Measurements from ENCODE around the gene EIF3A. TPM values are rescaled to one million over a fixed set of nuclear protein-coding genes. Genes with fewer than 3 reads are reported as not detected.
"Not testable (repeated sequence)": the region's sequence is repeated elsewhere in the genome, so short reads cannot be mapped to it uniquely, and the experiment has no call there.

EIF3A gene
- total and polyA plus RNA-seq, 7 experiments from 2014 or later = 40.5 to 137 (median 90.9) TPM

GRCh38 chr10:119030421-119031250, 50.0 kb downstream of the EIF3A start:
- peak; percentile 14 to 59 (median 29) for DNase-seq
- intact Hi-C loops (cut with micrococcal nuclease) = loop anchor here (1.0 to 2.0 kb wide), 5 partner anchors 50 to 696 kb away; partner anchors contain the start of genes CACUL1 (in 2 of the 2), EIF3A (in 1 of the 2), INPP5F (in 1 of the 2) and SFXN4 (in 1 of the 2)

GRCh38 chr10:119029613-119030420, 50.8 kb downstream of the EIF3A start, which contains the start of gene NANOS1:
TSS of gene NANOS1 (plus strand) at chr10:119029714. CDS start at chr10:119029802, 88 bp downstream.
- Histone ChIP-seq H3K27ac (ENCODE audit: low read depth, low read length) (no peak within 1 kb of the TSS), H3K4me3 (ENCODE audit: low read length) (peak within 1 kb of the TSS; percentile 43), H3K9me3 (ENCODE audit: control insufficient read depth in 2 of 3, low read length in 3 of 3) (no peaks in the 10 kb centered on the region), H3K4me1 (ENCODE audit: control insufficient read depth in 2 of 2, insufficient read depth in 2 of 2, low read length in 2 of 2) (no peaks in the 10 kb centered on the region), H3K36me3 (ENCODE audit: control insufficient read depth in 2 of 3, insufficient read depth in 3 of 3, low read length in 3 of 3) (peaks cover 0 to 12% (median 6%) of the 10 kb centered on the region in 3 experiments), H3K27me3 (ENCODE audit: control insufficient read depth in 2 of 2, insufficient read depth in 2 of 2, low read length in 2 of 2) (no peaks in the 10 kb centered on the region)
- Mint-ChIP-seq H3K4me1 (peaks cover 8 to 24% (median 12%) of the 10 kb centered on the region in 7 donors), H3K4me3 (peak within 1 kb of the TSS; percentile 69 to 87 (median 78)), H3K27me3 (peaks cover 0 to 12% (median 0%) of the 10 kb centered on the region in 5 donors), H3K9me3 (no peaks in the 10 kb centered on the region), H3K36me3 (peaks cover 4 to 13% (median 9%) of the 10 kb centered on the region in 5 donors), H3K27ac (peak within 1 kb of the TSS in 3 of 9 donors; percentile 17 to 65 (median 55))
- intact Hi-C loops (cut with micrococcal nuclease) = loop anchor here (1.0 to 5.0 kb wide), 7 partner anchors 51 to 843 kb away; partner anchors contain the start of genes CACUL1 (in 2 of the 2), EIF3A (in 1 of the 2), INPP5F (in 1 of the 2) and MCMBP (in 1 of the 2)
- ChIA-PET CTCF (interaction anchor here (0.6 kb wide), 1 partner anchor 118 kb away, joined by 3 read pairs; no protein-coding TSS in a partner anchor), POLR2A (interaction anchor here (0.6 to 1.6 kb wide), 3 partner anchors 50 to 565 kb away, joined by 3 to 5 read pairs (median 3); partner anchors contain the start of gene EIF3A)
- DNase-seq = peak in 6 of 9 donors; percentile 10 to 52 (median 16)
- ATAC-seq = peak; percentile 21

More at GRCh38 chr10:119030421-119031250, 50.0 kb downstream of the EIF3A start:
- CTCF ChIA-PET = no interaction called here
- H3K9me3 Mint-ChIP-seq = no peaks in the 10 kb centered on the region
- H3K27me3 Mint-ChIP-seq = peaks cover 0 to 12% (median 0%) of the 10 kb centered on the region in 5 donors
- peaks cover 0 to 12% (median 6%) of the 10 kb centered on the region in 3 experiments for H3K36me3 ChIP-seq (ENCODE audit: control insufficient read depth in 2 of 3, insufficient read depth in 3 of 3, low read length in 3 of 3)
- H3K27me3 ChIP-seq (ENCODE audit: control insufficient read depth in 2 of 2, insufficient read depth in 2 of 2, low read length in 2 of 2) = no peaks in the 10 kb centered on the region
- no peak overlapping the region for H3K27ac ChIP-seq (ENCODE audit: low read depth, low read length)
- POLR2A ChIA-PET = interaction anchor here (0.6 to 1.6 kb wide), 3 partner anchors 23 to 476 kb away, joined by 3 to 5 read pairs (median 4); partner anchors contain the start of gene EIF3A
- H3K4me1 Mint-ChIP-seq = peaks cover 8 to 24% (median 12%) of the 10 kb centered on the region in 7 donors
- no peaks in the 10 kb centered on the region for H3K9me3 ChIP-seq (ENCODE audit: control insufficient read depth in 2 of 3, low read length in 3 of 3)
- peak overlapping the region in 2 of 9 donors; percentile 62 to 72 for H3K27ac Mint-ChIP-seq
- H3K4me3 ChIP-seq (ENCODE audit: low read length) = peak overlapping the region; percentile 5
- ATAC-seq = peak; percentile 67
- no peaks in the 10 kb centered on the region for H3K4me1 ChIP-seq (ENCODE audit: control insufficient read depth in 2 of 2, insufficient read depth in 2 of 2, low read length in 2 of 2)
- peaks cover 4 to 13% (median 9%) of the 10 kb centered on the region in 5 donors for H3K36me3 Mint-ChIP-seq
- H3K4me3 Mint-ChIP-seq = peak overlapping the region; percentile 65 to 84 (median 76)

- Histone ChIP-seq H3K36me3 (ENCODE audit: control insufficient read depth in 2 of 3, insufficient read depth in 3 of 3, low read length in 3 of 3) (peaks cover 0 to 4% (median 4%) of the 10 kb centered on the region in 3 experiments), H3K9me3 (ENCODE audit: control insufficient read depth in 2 of 3, low read length in 3 of 3) (no peaks in the 10 kb centered on the region), H3K4me1 (ENCODE audit: control insufficient read depth in 2 of 2, insufficient read depth in 2 of 2, low read length in 2 of 2) (no peaks in the 10 kb centered on the region), H3K4me3 (ENCODE audit: low read length) (peak overlapping the region; percentile 43), H3K27me3 (ENCODE audit: control insufficient read depth in 2 of 2, insufficient read depth in 2 of 2, low read length in 2 of 2) (no peaks in the 10 kb centered on the region), H3K27ac (ENCODE audit: low read depth, low read length) (no peak overlapping the region)
- POLR2A ChIA-PET = interaction anchor here (0.5 to 0.6 kb wide), 2 partner anchors 368 to 566 kb away, joined by 3 to 5 read pairs; no protein-coding TSS in a partner anchor
- intact Hi-C loops (cut with micrococcal nuclease) = loop anchor here (2.0 to 5.0 kb wide), 2 partner anchors 462 to 844 kb away; partner anchors contain the start of gene MCMBP (in 1 of the 2)
- H3K36me3 Mint-ChIP-seq = peaks cover 0 to 10% (median 4%) of the 10 kb centered on the region in 5 donors
- DNase-seq (peak; percentile 50 to 81 (median 60)), ATAC-seq (peak; percentile 85)
- H3K4me3 Mint-ChIP-seq = peak overlapping the region; percentile 59 to 87 (median 78)
- no peaks in the 10 kb centered on the region for H3K9me3 Mint-ChIP-seq
- H3K27me3 Mint-ChIP-seq = peaks cover 0 to 12% (median 0%) of the 10 kb centered on the region in 5 donors
- H3K27ac Mint-ChIP-seq = peak overlapping the region in 3 of 9 donors; percentile 17 to 65 (median 55)
- CTCF ChIA-PET = no interaction called here
- H3K4me1 Mint-ChIP-seq = peaks cover 6 to 24% (median 10%) of the 10 kb centered on the region in 7 donors
Observed at GRCh38 chr10:119028900-119029612, 51.6 kb downstream of the EIF3A start.

- H3K4me1 Mint-ChIP-seq = peaks cover 6 to 20% (median 10%) of the 10 kb centered on the region in 7 donors
- ATAC-seq; H3K4me1 ChIP-seq (ENCODE audit: control insufficient read depth in 2 of 2, insufficient read depth in 2 of 2, low read length in 2 of 2); H3K27me3 ChIP-seq (ENCODE audit: control insufficient read depth in 2 of 2, insufficient read depth in 2 of 2, low read length in 2 of 2); H3K36me3 Mint-ChIP-seq; DNase-seq; H3K27ac ChIP-seq (ENCODE audit: low read depth, low read length); POLR2A ChIA-PET; CTCF ChIA-PET; H3K9me3 ChIP-seq (ENCODE audit: control insufficient read depth in 2 of 3, low read length in 3 of 3); H3K9me3 Mint-ChIP-seq; H3K36me3 ChIP-seq (ENCODE audit: control insufficient read depth in 2 of 3, insufficient read depth in 3 of 3, low read length in 3 of 3): not testable (repeated sequence)
- H3K4me3 Mint-ChIP-seq = peak overlapping the region; percentile 59 to 87 (median 78)
- intact Hi-C loops (cut with micrococcal nuclease) = loop anchor here (2.0 to 5.0 kb wide), 2 partner anchors 461 to 844 kb away; partner anchors contain the start of gene MCMBP (in 1 of the 2)
- H3K27ac Mint-ChIP-seq = peak overlapping the region in 3 of 9 donors; percentile 17 to 44 (median 21)
- peak overlapping the region; percentile 43 for H3K4me3 ChIP-seq (ENCODE audit: low read length)
- H3K27me3 Mint-ChIP-seq = peaks cover 0 to 12% (median 0%) of the 10 kb centered on the region in 5 donors
Observed at GRCh38 chr10:119028445-119028899, 52.1 kb downstream of the EIF3A start.

GRCh38 chr10:119026301-119027110, 54.1 kb downstream of the EIF3A start:
- H3K9me3 Mint-ChIP-seq = no peaks in the 10 kb centered on the region
- no peak overlapping the region for H3K4me3 Mint-ChIP-seq
- H3K9me3 ChIP-seq (ENCODE audit: control insufficient read depth in 2 of 3, low read length in 3 of 3) = no peaks in the 10 kb centered on the region
- CTCF ChIA-PET = no interaction called here
- no peak overlapping the region for H3K4me3 ChIP-seq (ENCODE audit: low read length)
- H3K27me3 Mint-ChIP-seq = peaks cover 0 to 17% (median 0%) of the 10 kb centered on the region in 5 donors
- H3K4me1 ChIP-seq (ENCODE audit: control insufficient read depth in 2 of 2, insufficient read depth in 2 of 2, low read length in 2 of 2) = no peaks in the 10 kb centered on the region
- DNase-seq (no peak), ATAC-seq (no peak)
- POLR2A ChIA-PET = no interaction called here
- H3K27ac Mint-ChIP-seq = no peak overlapping the region
- H3K27ac ChIP-seq (ENCODE audit: low read depth, low read length) = no peak overlapping the region
- intact Hi-C loops (cut with micrococcal nuclease) = loop anchor here in 1 of 2 donors (5.0 kb wide), 1 partner anchor 459 kb away; no protein-coding TSS in a partner anchor
- H3K36me3 Mint-ChIP-seq = no peaks in the 10 kb centered on the region
- H3K27me3 ChIP-seq (ENCODE audit: control insufficient read depth in 2 of 2, insufficient read depth in 2 of 2, low read length in 2 of 2) = no peaks in the 10 kb centered on the region
- no peaks in the 10 kb centered on the region for H3K36me3 ChIP-seq (ENCODE audit: control insufficient read depth in 2 of 3, insufficient read depth in 3 of 3, low read length in 3 of 3)
- H3K4me1 Mint-ChIP-seq = peaks cover 6 to 12% (median 9%) of the 10 kb centered on the region in 7 donors
